HG02852 (cell line): ENCODE results near the gene MALAT1.
"Not testable (repeated sequence)": the region's sequence is repeated elsewhere in the genome, so short reads cannot be mapped to it uniquely, and the experiment has no call there.

ENCODE experiments used
- ATAC-seq: cut with Tn5 transposase; IDR thresholded peaks from one replicate; pipeline ENCODE4 v1.9.1; 2021; ENCODE audit warnings: mild to moderate bottlenecking, moderate library complexity; ENCODE audit not compliant: unreplicated experiment

MALAT1 gene

GRCh38 chr11:65516135-65516968 is 17.5 kb downstream of the MALAT1 start:
- ATAC-seq, result no peak

- ATAC-seq, result not testable (repeated sequence)
Observed at GRCh38 chr11:65518941-65519549, 20.2 kb downstream of the MALAT1 start.

GRCh38 chr11:65521777-65522521 is 23.1 kb downstream of the MALAT1 start:
- ATAC-seq, result not testable (repeated sequence)

- ATAC-seq, result not testable (repeated sequence)
Observed at GRCh38 chr11:65522718-65523630, 24.1 kb downstream of the MALAT1 start.

- ATAC-seq, result not testable (repeated sequence)
Observed at GRCh38 chr11:65523631-65523968, 24.8 kb downstream of the MALAT1 start.

GRCh38 chr11:65524014-65524740 is 25.3 kb downstream of the MALAT1 start:
- no peak for ATAC-seq

- ATAC-seq, result no peak
Observed at GRCh38 chr11:65524741-65525545, 26.1 kb downstream of the MALAT1 start, which contains the start of gene SCYL1. TSS of gene SCYL1 (plus strand) at chr11:65525083. CDS start at chr11:65525154, 71 bp downstream.

- no peak for ATAC-seq
Observed at GRCh38 chr11:65525546-65526480, 27.0 kb downstream of the MALAT1 start.

- ATAC-seq, result no peak
Observed at GRCh38 chr11:65526744-65527143, 27.9 kb downstream of the MALAT1 start.

- ATAC-seq, result no peak
Observed at GRCh38 chr11:65528819-65529350, 30.0 kb downstream of the MALAT1 start.

GRCh38 chr11:65529475-65530156 is 30.8 kb downstream of the MALAT1 start:
- no peak for ATAC-seq

GRCh38 chr11:65530157-65530496 is 31.3 kb downstream of the MALAT1 start:
- ATAC-seq, result no peak

- no peak for ATAC-seq
Observed at GRCh38 chr11:65532388-65533064, 33.7 kb downstream of the MALAT1 start.

- ATAC-seq, result no peak
Observed at GRCh38 chr11:65535102-65535501, 36.3 kb downstream of the MALAT1 start.

- no peak for ATAC-seq
Observed at GRCh38 chr11:65536412-65537295, 37.8 kb downstream of the MALAT1 start.

GRCh38 chr11:65537296-65537597 is 38.4 kb downstream of the MALAT1 start:
- no peak for ATAC-seq
